ENCODE measurements around the gene ADAMTS12.

- TF ChIP-seq, protein P1, sequence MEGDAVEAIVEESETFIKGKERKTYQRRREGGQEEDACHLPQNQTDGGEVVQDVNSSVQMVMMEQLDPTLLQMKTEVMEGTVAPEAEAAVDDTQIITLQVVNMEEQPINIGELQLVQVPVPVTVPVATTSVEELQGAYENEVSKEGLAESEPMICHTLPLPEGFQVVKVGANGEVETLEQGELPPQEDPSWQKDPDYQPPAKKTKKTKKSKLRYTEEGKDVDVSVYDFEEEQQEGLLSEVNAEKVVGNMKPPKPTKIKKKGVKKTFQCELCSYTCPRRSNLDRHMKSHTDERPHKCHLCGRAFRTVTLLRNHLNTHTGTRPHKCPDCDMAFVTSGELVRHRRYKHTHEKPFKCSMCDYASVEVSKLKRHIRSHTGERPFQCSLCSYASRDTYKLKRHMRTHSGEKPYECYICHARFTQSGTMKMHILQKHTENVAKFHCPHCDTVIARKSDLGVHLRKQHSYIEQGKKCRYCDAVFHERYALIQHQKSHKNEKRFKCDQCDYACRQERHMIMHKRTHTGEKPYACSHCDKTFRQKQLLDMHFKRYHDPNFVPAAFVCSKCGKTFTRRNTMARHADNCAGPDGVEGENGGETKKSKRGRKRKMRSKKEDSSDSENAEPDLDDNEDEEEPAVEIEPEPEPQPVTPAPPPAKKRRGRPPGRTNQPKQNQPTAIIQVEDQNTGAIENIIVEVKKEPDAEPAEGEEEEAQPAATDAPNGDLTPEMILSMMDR (IDR thresholded peaks at IDR 0.05), result no peak
- no peak for TF ChIP-seq POLR2AphosphoS5 (IDR thresholded peaks at IDR 0.05; ENCODE audit: low read depth, low read length)
These were observed 84.9 kb downstream of the ADAMTS12 start for GRCh38 chr5:33806738-33807442.
